WTC11 (cell line): Measurements from ENCODE around the gene DMD. TPM values are rescaled to one million over a fixed set of nuclear protein-coding genes. Genes with fewer than 3 reads are reported as not detected.

Experiments used
- ATAC-seq: fragments of 200-7000 bp; cut with Tn5 transposase; 2 replicates; pipeline ENCODE4 v1.10.0; 2021; ENCODE audit warnings: mild to moderate bottlenecking, moderate library complexity
- CTCF ChIA-PET: fragments of 300-600 bp; sonication (Branson Sonifier 250); formaldehyde crosslinking; loops from one replicate; lab custom pipeline; 2021; ENCODE audit warnings: antibody characterized with exemption; lab: Charles Lee
- POLR2A ChIA-PET: fragments of 350-600 bp; sonication (Branson Sonifier 250); formaldehyde crosslinking; loops from one replicate; lab custom pipeline; 2021; ENCODE audit warnings: antibody characterized with exemption; lab: Charles Lee
- DNase-seq: peaks from one replicate; pipeline ENCODE4 v3.0.0; 2021; ENCODE audit warnings: low spot score
- H3K27ac Mint-ChIP-seq: 2 replicates; pipeline ENCODE4 v1.8.0; 2021; ENCODE audit warnings: mixed read lengths
- H3K27me3 Mint-ChIP-seq: 2 replicates; pipeline ENCODE4 v1.8.0; 2021; ENCODE audit warnings: low read depth, mild to moderate bottlenecking, moderate library complexity, mixed read lengths
- H3K36me3 Mint-ChIP-seq: 2 replicates; pipeline ENCODE4 v1.8.0; 2021; ENCODE audit warnings: mixed read lengths
- H3K4me1 Mint-ChIP-seq: 2 replicates; pipeline ENCODE4 v1.8.0; 2022; ENCODE audit warnings: mixed read lengths
- H3K4me3 Mint-ChIP-seq: 2 replicates; pipeline ENCODE4 v1.8.0; 2021; ENCODE audit warnings: mild to moderate bottlenecking, moderate library complexity, mixed read lengths
- H3K9me3 Mint-ChIP-seq: 2 replicates; pipeline ENCODE4 v1.8.0; 2021; ENCODE audit warnings: mixed read lengths
- CREB1 ChIP-seq: sonication (generic); formaldehyde crosslinking; IDR thresholded peaks from 2 replicates; pipeline ENCODE4 v1.8.0; 2023; ENCODE audit warnings: mild to moderate bottlenecking, missing genetic modification reagents
- CREM ChIP-seq: sonication (generic); formaldehyde crosslinking; IDR thresholded peaks from 2 replicates; pipeline ENCODE4 v1.8.1; 2022; ENCODE audit warnings: mild to moderate bottlenecking, missing genetic modification reagents, moderate library complexity
- E2F5 ChIP-seq: sonication (generic); formaldehyde crosslinking; IDR thresholded peaks from 2 replicates; pipeline ENCODE4 v1.8.1; 2022; ENCODE audit warnings: mild to moderate bottlenecking, moderate library complexity, missing genetic modification reagents
- ESRRA ChIP-seq: sonication (generic); formaldehyde crosslinking; IDR thresholded peaks from 2 replicates; pipeline ENCODE4 v1.8.1; 2022; ENCODE audit warnings: mild to moderate bottlenecking, missing genetic modification reagents, borderline replicate concordance
- FOXP4 ChIP-seq: sonication (generic); formaldehyde crosslinking; IDR thresholded peaks from 2 replicates; pipeline ENCODE4 v1.8.0; 2022; ENCODE audit warnings: mild to moderate bottlenecking, missing genetic modification reagents
- GABPB1 ChIP-seq: sonication (generic); formaldehyde crosslinking; IDR thresholded peaks from 2 replicates; pipeline ENCODE4 v1.8.1; 2023; ENCODE audit warnings: mild to moderate bottlenecking, missing genetic modification reagents
- GRHL2 ChIP-seq: fragments of 250-450 bp; sonication (Bioruptor Pico); IDR thresholded peaks from 2 replicates; pipeline ENCODE4 v1.8.0; 2022; ENCODE audit warnings: mild to moderate bottlenecking, moderate library complexity; ENCODE audit not compliant: insufficient replicate concordance, severe bottlenecking
- JUN ChIP-seq: sonication (generic); formaldehyde crosslinking; IDR thresholded peaks from 2 replicates; pipeline ENCODE4 v1.8.0; 2023; ENCODE audit warnings: mild to moderate bottlenecking, missing genetic modification reagents
- OVOL2 ChIP-seq: fragments of 250-450 bp; sonication (Bioruptor Pico); IDR thresholded peaks from 2 replicates; pipeline ENCODE4 v1.9.0; 2021; ENCODE audit warnings: mild to moderate bottlenecking, borderline replicate concordance
- ZBTB21 ChIP-seq: sonication (generic); formaldehyde crosslinking; IDR thresholded peaks from 2 replicates; pipeline ENCODE4 v1.8.1; 2023; ENCODE audit warnings: mild to moderate bottlenecking, missing genetic modification reagents, borderline replicate concordance
- ZBTB43 ChIP-seq: sonication (generic); formaldehyde crosslinking; IDR thresholded peaks from 2 replicates; pipeline ENCODE4 v1.8.1; 2023; ENCODE audit warnings: mild to moderate bottlenecking, missing genetic modification reagents
- ZNF317 ChIP-seq: sonication (generic); formaldehyde crosslinking; IDR thresholded peaks from 2 replicates; pipeline ENCODE4 v1.8.1; 2023; ENCODE audit warnings: low read depth, mild to moderate bottlenecking, moderate library complexity, missing genetic modification reagents, borderline replicate concordance
- ZNF671 ChIP-seq: fragments of 250-450 bp; sonication (Bioruptor Pico); IDR thresholded peaks from 2 replicates; pipeline ENCODE4 v1.8.0; 2021; ENCODE audit warnings: mild to moderate bottlenecking
- total RNA-seq: library from RNA; stranded (reverse); gene quantifications from 3 replicates; pipeline ENCODE4 v1.2.3, GENCODE V29; 2021
- TF ChIP-seq, protein P1 (sequence below): sonication (generic); formaldehyde crosslinking; IDR thresholded peaks from 2 replicates; pipeline ENCODE4 v1.8.0; 2023; ENCODE audit warnings: mild to moderate bottlenecking, missing genetic modification reagents
- TF ChIP-seq, protein P2 (sequence below): fragments of 250-450 bp; sonication (Bioruptor Pico); IDR thresholded peaks from 2 replicates; pipeline ENCODE4 v1.9.0; 2021; ENCODE audit warnings: mild to moderate bottlenecking, borderline replicate concordance
- TF ChIP-seq, protein P3 (sequence below): sonication (generic); formaldehyde crosslinking; IDR thresholded peaks from 2 replicates; pipeline ENCODE4 v1.8.1; 2023; ENCODE audit warnings: mild to moderate bottlenecking, missing genetic modification reagents, borderline replicate concordance

The DMD gene
- total RNA-seq, 1 experiment from 2014 or later = 9.1 TPM

DNA sequence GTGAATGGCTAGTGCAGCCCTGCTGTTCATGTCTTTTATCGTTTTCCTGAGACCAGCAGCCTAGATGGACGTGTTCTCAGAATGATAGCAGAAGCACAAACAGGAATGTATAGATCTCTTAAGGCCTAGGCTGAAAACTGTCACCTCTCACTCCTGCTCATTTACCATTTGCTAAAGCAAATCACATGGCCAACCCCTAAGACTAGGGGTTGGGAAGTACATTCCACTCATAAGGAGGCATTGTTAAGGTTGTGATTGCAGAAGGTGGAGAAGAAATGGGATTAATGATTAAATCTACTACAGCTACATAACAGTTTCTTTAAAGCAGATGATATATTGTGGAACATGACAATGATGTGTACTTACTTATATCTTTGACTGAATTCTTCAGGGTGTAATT lies 1602.7 kb downstream of the DMD start (continued):
- TF ChIP-seq ZBTB21 (no peak), CREB1 (CRISPR knock-in tag) (no peak), ZNF317 (CRISPR knock-in tag) (no peak)
- TF ChIP-seq, protein P1, sequence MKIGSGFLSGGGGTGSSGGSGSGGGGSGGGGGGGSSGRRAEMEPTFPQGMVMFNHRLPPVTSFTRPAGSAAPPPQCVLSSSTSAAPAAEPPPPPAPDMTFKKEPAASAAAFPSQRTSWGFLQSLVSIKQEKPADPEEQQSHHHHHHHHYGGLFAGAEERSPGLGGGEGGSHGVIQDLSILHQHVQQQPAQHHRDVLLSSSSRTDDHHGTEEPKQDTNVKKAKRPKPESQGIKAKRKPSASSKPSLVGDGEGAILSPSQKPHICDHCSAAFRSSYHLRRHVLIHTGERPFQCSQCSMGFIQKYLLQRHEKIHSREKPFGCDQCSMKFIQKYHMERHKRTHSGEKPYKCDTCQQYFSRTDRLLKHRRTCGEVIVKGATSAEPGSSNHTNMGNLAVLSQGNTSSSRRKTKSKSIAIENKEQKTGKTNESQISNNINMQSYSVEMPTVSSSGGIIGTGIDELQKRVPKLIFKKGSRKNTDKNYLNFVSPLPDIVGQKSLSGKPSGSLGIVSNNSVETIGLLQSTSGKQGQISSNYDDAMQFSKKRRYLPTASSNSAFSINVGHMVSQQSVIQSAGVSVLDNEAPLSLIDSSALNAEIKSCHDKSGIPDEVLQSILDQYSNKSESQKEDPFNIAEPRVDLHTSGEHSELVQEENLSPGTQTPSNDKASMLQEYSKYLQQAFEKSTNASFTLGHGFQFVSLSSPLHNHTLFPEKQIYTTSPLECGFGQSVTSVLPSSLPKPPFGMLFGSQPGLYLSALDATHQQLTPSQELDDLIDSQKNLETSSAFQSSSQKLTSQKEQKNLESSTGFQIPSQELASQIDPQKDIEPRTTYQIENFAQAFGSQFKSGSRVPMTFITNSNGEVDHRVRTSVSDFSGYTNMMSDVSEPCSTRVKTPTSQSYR (CRISPR knock-in tag) = no peak

DNA sequence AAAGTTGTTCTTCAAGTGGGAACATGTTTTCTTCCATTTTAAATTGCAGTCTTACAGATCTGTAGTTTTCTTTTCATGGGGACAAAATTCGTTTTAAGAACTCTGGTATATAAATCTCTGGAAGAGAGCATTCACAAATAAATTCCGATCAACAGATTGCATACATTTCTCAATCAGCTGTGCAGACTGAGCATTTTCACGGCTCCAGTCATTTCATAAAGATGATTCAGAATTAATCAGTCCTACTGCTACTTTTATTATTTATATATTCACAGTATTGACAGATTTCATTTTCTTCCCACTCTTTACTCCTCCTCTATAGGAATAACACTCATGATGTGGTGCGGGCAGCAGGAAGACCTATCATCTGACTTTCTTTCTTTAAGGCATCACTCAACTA lies 1604.6 kb downstream of the DMD start:
- H3K4me3 Mint-ChIP-seq = no peak overlapping the region
- ChIA-PET POLR2A (no interaction called here), CTCF (no interaction called here)
- H3K9me3 Mint-ChIP-seq = no peaks in the 10 kb centered on the region
- peaks cover 5% of the 10 kb centered on the region; the same call in 1 of the 2 replicates for H3K4me1 Mint-ChIP-seq
- ATAC-seq = no peak
- H3K27ac Mint-ChIP-seq = no peak overlapping the region
- no peaks in the 10 kb centered on the region for H3K27me3 Mint-ChIP-seq
- TF ChIP-seq JUN (CRISPR knock-in tag) (no peak), OVOL2 (CRISPR knock-in tag) (no peak), GRHL2 (CRISPR knock-in tag) (no peak), E2F5 (CRISPR knock-in tag) (no peak)
- TF ChIP-seq, protein P2, sequence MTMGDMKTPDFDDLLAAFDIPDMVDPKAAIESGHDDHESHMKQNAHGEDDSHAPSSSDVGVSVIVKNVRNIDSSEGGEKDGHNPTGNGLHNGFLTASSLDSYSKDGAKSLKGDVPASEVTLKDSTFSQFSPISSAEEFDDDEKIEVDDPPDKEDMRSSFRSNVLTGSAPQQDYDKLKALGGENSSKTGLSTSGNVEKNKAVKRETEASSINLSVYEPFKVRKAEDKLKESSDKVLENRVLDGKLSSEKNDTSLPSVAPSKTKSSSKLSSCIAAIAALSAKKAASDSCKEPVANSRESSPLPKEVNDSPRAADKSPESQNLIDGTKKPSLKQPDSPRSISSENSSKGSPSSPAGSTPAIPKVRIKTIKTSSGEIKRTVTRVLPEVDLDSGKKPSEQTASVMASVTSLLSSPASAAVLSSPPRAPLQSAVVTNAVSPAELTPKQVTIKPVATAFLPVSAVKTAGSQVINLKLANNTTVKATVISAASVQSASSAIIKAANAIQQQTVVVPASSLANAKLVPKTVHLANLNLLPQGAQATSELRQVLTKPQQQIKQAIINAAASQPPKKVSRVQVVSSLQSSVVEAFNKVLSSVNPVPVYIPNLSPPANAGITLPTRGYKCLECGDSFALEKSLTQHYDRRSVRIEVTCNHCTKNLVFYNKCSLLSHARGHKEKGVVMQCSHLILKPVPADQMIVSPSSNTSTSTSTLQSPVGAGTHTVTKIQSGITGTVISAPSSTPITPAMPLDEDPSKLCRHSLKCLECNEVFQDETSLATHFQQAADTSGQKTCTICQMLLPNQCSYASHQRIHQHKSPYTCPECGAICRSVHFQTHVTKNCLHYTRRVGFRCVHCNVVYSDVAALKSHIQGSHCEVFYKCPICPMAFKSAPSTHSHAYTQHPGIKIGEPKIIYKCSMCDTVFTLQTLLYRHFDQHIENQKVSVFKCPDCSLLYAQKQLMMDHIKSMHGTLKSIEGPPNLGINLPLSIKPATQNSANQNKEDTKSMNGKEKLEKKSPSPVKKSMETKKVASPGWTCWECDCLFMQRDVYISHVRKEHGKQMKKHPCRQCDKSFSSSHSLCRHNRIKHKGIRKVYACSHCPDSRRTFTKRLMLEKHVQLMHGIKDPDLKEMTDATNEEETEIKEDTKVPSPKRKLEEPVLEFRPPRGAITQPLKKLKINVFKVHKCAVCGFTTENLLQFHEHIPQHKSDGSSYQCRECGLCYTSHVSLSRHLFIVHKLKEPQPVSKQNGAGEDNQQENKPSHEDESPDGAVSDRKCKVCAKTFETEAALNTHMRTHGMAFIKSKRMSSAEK = no peak
- TF ChIP-seq, all 79 proteins: peak for 0
- no peaks in the 10 kb centered on the region for H3K36me3 Mint-ChIP-seq
- DNase-seq = no peak

DNA sequence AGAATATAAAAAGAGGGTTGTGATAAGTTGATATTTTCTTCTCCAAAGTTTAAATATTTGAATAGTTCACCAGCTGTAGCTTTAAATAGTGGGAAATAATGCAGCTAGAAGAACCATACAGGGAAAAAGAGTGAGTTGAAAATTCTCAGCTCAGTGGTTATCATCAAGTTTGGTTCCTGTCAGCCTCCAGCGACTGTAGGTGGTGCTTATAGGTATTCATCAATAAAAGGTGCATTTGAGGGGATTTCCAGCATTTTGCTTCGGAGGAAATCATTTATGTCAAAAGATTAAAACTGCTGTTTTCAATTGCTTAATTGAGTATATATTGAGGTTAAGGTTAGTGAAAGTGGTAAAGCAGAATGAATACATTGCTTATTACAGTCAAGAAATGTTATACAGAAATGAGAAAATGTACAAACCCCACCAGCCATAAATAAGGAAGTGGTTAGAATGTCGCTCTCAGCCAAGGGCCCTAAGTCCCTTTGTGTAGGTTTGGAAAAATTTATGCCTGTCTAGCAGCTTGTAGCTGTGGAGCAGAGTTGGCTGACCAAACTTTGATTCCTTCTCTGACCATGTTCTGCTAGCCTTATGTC lies 1606.6 kb downstream of the DMD start:
- ATAC-seq = no peak
- ChIA-PET POLR2A (no interaction called here), CTCF (no interaction called here)
- no peaks in the 10 kb centered on the region for H3K4me1 Mint-ChIP-seq
- H3K4me3 Mint-ChIP-seq = no peak overlapping the region
- no peak for DNase-seq
- no peaks in the 10 kb centered on the region for H3K9me3 Mint-ChIP-seq
- no peaks in the 10 kb centered on the region for H3K36me3 Mint-ChIP-seq
- no peak overlapping the region for H3K27ac Mint-ChIP-seq
- H3K27me3 Mint-ChIP-seq = no peaks in the 10 kb centered on the region
- TF ChIP-seq, protein P3, sequence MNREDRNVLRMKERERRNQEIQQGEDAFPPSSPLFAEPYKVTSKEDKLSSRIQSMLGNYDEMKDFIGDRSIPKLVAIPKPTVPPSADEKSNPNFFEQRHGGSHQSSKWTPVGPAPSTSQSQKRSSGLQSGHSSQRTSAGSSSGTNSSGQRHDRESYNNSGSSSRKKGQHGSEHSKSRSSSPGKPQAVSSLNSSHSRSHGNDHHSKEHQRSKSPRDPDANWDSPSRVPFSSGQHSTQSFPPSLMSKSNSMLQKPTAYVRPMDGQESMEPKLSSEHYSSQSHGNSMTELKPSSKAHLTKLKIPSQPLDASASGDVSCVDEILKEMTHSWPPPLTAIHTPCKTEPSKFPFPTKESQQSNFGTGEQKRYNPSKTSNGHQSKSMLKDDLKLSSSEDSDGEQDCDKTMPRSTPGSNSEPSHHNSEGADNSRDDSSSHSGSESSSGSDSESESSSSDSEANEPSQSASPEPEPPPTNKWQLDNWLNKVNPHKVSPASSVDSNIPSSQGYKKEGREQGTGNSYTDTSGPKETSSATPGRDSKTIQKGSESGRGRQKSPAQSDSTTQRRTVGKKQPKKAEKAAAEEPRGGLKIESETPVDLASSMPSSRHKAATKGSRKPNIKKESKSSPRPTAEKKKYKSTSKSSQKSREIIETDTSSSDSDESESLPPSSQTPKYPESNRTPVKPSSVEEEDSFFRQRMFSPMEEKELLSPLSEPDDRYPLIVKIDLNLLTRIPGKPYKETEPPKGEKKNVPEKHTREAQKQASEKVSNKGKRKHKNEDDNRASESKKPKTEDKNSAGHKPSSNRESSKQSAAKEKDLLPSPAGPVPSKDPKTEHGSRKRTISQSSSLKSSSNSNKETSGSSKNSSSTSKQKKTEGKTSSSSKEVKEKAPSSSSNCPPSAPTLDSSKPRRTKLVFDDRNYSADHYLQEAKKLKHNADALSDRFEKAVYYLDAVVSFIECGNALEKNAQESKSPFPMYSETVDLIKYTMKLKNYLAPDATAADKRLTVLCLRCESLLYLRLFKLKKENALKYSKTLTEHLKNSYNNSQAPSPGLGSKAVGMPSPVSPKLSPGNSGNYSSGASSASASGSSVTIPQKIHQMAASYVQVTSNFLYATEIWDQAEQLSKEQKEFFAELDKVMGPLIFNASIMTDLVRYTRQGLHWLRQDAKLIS (CRISPR knock-in tag) = no peak
- TF ChIP-seq ZNF671 (CRISPR knock-in tag) (no peak), GABPB1 (no peak), FOXP4 (no peak), ESRRA (CRISPR knock-in tag) (no peak), CREM (CRISPR knock-in tag) (no peak), ZBTB43 (CRISPR knock-in tag) (no peak)
